OCI-LY7 (cell line): ENCODE results near the gene CEP126. TPM values are rescaled to one million over a fixed set of nuclear protein-coding genes. Genes with fewer than 3 reads are reported as not detected.

ENCODE experiments used
- BruUV-seq: library from RNA; stranded (reverse); fragments of 400-500 nt; replicated peaks from 2 replicates; lab custom pipeline; 2021; lab: Mats Ljungman, UMichigan
- CTCF ChIA-PET: fragments of 300-600 bp; sonication (Branson Sonifier 250); formaldehyde crosslinking; loops from one replicate; lab custom pipeline; 2022; ENCODE audit warnings: antibody characterized with exemption; ENCODE audit not compliant: unreplicated experiment; lab: Charles Lee
- POLR2A ChIA-PET: fragments of 300-600 bp; sonication (Branson Sonifier 250); formaldehyde crosslinking; loops from one replicate; lab custom pipeline; 2022; ENCODE audit warnings: antibody characterized with exemption; lab: Charles Lee
- DNase-seq: peaks from one replicate; pipeline ENCODE4 v3.0.0-alpha.2; 2015; ENCODE audit warnings: low spot score
- H2AFZ ChIP-seq: fragments of 200-600 bp; sonication (generic), shearing (Covaris generic); 2 replicates; pipeline ENCODE4 v1.6.1; 2014; ENCODE audit warnings: mild to moderate bottlenecking, antibody characterized with exemption, low read length, moderate library complexity
- H3K27ac ChIP-seq: fragments of 200-600 bp; sonication (generic); 2 replicates; pipeline ENCODE4 v1.5.1; 2014; ENCODE audit warnings: mixed run types, low read depth, mild to moderate bottlenecking, moderate library complexity, low read length, inconsistent platforms; ENCODE audit not compliant: poor library complexity, severe bottlenecking
- H3K36me3 ChIP-seq: fragments of 200-600 bp; sonication (generic); 2 replicates; pipeline ENCODE4 v1.6.1; 2014; ENCODE audit warnings: mild to moderate bottlenecking, antibody characterized with exemption, low read length, moderate library complexity, mixed read lengths; ENCODE audit not compliant: insufficient read depth
- H3K4me1 ChIP-seq: fragments of 200-600 bp; sonication (generic); 2 replicates; pipeline ENCODE4 v1.5.1; 2014; ENCODE audit warnings: mild to moderate bottlenecking, low read length; ENCODE audit not compliant: insufficient read depth, poor library complexity, severe bottlenecking
- H3K4me2 ChIP-seq: fragments of 200-600 bp; sonication (generic); 2 replicates; pipeline ENCODE4 v1.6.1; 2014; ENCODE audit warnings: mild to moderate bottlenecking, low read length
- H3K4me3 ChIP-seq: fragments of 200-600 bp; sonication (generic); 2 replicates; pipeline ENCODE4 v1.5.1; 2014; ENCODE audit warnings: mild to moderate bottlenecking, low read depth, low read length; ENCODE audit not compliant: poor library complexity, severe bottlenecking
- H3K79me2 ChIP-seq: fragments of 200-600 bp; sonication (generic); 2 replicates; pipeline ENCODE4 v1.6.1; 2016; ENCODE audit warnings: low read depth, mild to moderate bottlenecking, low read length, moderate library complexity, mixed read lengths; ENCODE audit not compliant: insufficient read depth
- H3K9me2 ChIP-seq: fragments of 200-600 bp; sonication (generic); 2 replicates; pipeline ENCODE4 v1.6.1; 2016; ENCODE audit warnings: mild to moderate bottlenecking, low read length, mixed read lengths; ENCODE audit not compliant: insufficient read depth
- H3K9me3 ChIP-seq: fragments of 200-600 bp; sonication (generic); 2 replicates; pipeline ENCODE4 v1.6.1; 2014; ENCODE audit warnings: mild to moderate bottlenecking, mixed run types, low read length, mixed read lengths
- H4K20me1 ChIP-seq: fragments of 200-600 bp; sonication (generic); 2 replicates; pipeline ENCODE4 v1.6.1; 2014; ENCODE audit warnings: mild to moderate bottlenecking, antibody characterized with exemption, low read length, moderate library complexity, mixed read lengths; ENCODE audit not compliant: insufficient read depth
- EZH2phosphoT487 ChIP-seq: fragments of 200-600 bp; sonication (generic); IDR thresholded peaks from 2 replicates; pipeline ENCODE4 v1.6.1; 2018; ENCODE audit warnings: low read depth, borderline replicate concordance, mild to moderate bottlenecking, mixed run types, antibody characterized with exemption, low read length, moderate library complexity, mixed read lengths
- intact Hi-C: fragments of 100-400 bp; cut with micrococcal nuclease; formaldehyde crosslinking; loops from one replicate; pipeline ENCODE4 v1.10.0; 2022; ENCODE audit not compliant: unreplicated experiment
- total RNA-seq, 2 experiments: library from RNA; depleted of rRNA in 1 of 2; stranded (reverse); fragments of >200 nt in 1 of 2; shearing (Covaris generic) in 1 of 2; gene quantifications; 2 replicates each; pipeline ENCODE4 v1.2.3, GENCODE V29; 2014 to 2022
- TF ChIP-seq, protein P1 (sequence below): fragments of 200-600 bp; sonication (generic); conservative IDR thresholded peaks from 2 replicates; pipeline ENCODE4 v1.5.1; 2014; ENCODE audit warnings: mild to moderate bottlenecking, antibody characterized with exemption, low read length, moderate library complexity, mixed read lengths

CEP126 gene
- total RNA-seq, 2 experiments from 2014 or later: 1.5 to 5.9 TPM

DNA sequence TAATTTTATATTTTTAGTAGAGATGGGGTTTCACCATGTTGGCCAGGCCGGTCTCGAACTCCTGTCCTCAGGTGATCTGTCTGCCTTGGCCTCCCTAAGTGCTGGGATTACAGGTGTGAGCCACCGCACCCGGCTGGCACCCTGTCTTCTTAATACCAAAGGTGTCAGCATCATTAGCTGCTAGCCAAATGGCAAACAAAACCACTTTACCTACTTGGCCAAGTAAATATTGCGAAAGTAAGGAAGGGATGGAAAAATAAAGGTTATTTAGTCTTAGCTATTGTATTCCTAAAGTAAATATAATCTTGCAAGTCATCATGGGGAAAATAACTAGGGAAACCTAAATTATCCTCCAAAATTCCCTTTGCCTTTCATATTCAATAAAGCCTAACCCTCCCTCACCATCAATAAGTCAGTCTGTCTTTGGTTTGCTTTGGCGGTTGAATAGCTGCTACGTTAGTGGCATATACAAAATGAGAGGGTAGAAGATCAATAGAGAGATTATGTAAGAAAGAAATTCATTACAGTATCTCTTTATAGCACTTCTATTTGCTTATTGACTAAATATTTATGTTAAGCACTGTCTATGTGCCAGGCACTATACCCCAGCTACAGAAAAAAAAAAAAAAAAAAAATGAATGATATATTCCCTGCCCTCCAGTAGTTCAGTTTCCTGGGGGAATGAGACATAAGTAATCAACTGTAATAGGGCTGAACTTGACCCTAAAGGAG lies 92.2 kb downstream of the CEP126 start:
- Histone ChIP-seq H3K27ac (no peak overlapping the region), H3K4me3 (no peak overlapping the region), H3K36me3 (no peaks in the 10 kb centered on the region), H3K4me1 (no peaks in the 10 kb centered on the region), H3K9me3 (no peaks in the 10 kb centered on the region), H2AFZ (no peak overlapping the region), H3K4me2 (no peak overlapping the region), H4K20me1 (no peaks in the 10 kb centered on the region), H3K79me2 (no peaks in the 10 kb centered on the region), H3K9me2 (no peaks in the 10 kb centered on the region)
- BruUV-seq: no TSS peak
- intact Hi-C loops: loop anchor here (1.0 to 10.0 kb wide), 2 partner anchors 147 to 552 kb away; no protein-coding TSS in a partner anchor
- no peak for TF ChIP-seq EZH2phosphoT487
- TF ChIP-seq, protein P1, sequence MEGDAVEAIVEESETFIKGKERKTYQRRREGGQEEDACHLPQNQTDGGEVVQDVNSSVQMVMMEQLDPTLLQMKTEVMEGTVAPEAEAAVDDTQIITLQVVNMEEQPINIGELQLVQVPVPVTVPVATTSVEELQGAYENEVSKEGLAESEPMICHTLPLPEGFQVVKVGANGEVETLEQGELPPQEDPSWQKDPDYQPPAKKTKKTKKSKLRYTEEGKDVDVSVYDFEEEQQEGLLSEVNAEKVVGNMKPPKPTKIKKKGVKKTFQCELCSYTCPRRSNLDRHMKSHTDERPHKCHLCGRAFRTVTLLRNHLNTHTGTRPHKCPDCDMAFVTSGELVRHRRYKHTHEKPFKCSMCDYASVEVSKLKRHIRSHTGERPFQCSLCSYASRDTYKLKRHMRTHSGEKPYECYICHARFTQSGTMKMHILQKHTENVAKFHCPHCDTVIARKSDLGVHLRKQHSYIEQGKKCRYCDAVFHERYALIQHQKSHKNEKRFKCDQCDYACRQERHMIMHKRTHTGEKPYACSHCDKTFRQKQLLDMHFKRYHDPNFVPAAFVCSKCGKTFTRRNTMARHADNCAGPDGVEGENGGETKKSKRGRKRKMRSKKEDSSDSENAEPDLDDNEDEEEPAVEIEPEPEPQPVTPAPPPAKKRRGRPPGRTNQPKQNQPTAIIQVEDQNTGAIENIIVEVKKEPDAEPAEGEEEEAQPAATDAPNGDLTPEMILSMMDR: no peak
- ChIA-PET CTCF (interaction anchor here (0.6 to 2.9 kb wide), 2 partner anchors 146 to 239 kb away, joined by 3 to 25 read pairs; no protein-coding TSS in a partner anchor), POLR2A (interaction anchor here (0.5 to 5.3 kb wide), 8 partner anchors 28 to 667 kb away, joined by 3 to 30 read pairs (median 3); no protein-coding TSS in a partner anchor)
- no peak for DNase-seq

DNA sequence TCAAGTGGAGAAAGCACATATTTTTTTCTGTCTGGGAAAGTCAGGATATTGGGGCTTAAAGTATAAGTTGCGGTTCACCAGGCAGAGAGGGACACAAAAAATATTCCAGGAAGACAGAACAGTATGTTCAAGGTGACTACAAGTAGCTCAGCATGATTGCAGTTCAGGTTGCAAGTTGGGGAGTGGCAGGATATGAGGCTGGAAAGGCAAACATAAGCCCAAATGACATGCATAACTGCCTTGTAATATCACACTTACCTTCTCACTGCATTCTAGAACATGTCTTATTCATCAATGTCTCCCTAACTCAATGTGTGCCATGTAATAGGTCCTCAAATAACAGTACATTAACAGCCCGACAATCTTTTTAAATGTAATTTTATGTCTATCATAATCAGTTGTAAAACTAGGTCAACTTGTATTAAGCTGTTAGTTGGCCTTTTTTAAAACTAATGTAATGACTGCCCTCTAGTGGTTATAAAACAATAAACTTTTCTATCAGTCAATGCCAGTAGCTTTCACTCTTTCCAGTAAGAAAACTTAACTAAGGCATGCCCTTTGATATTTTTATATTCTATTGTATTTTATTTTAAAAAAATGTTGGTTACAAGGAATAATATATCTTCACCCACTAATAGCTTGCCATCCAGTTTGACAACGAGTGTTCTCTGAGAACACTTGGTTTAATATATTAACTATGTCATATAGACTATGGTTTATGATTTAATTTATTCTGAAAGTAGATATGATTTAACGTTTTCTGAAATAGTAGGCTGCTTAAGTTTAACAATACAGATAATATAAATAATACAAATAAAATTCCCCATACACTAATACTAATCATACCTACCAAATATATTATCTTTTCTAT lies 93.0 kb downstream of the CEP126 start:
- Histone ChIP-seq H3K4me3 (no peak overlapping the region), H3K9me2 (no peaks in the 10 kb centered on the region), H3K36me3 (no peaks in the 10 kb centered on the region), H3K4me2 (no peak overlapping the region), H3K9me3 (no peaks in the 10 kb centered on the region), H3K27ac (no peak overlapping the region), H2AFZ (no peak overlapping the region), H3K4me1 (no peaks in the 10 kb centered on the region), H4K20me1 (no peaks in the 10 kb centered on the region), H3K79me2 (no peaks in the 10 kb centered on the region)
- peak; percentile 64 for DNase-seq
- intact Hi-C loops: loop anchor here (1.0 to 10.0 kb wide), 3 partner anchors 93 to 553 kb away; partner anchors contain the start of gene CEP126
- BruUV-seq: no TSS peak
- CTCF ChIA-PET: interaction anchor here (0.6 to 2.9 kb wide), 3 partner anchors 144 to 238 kb away, joined by 3 to 25 read pairs (median 4); no protein-coding TSS in a partner anchor
- POLR2A ChIA-PET: interaction anchor here (0.7 to 5.3 kb wide), 9 partner anchors 10 to 278 kb away, joined by 3 to 30 read pairs (median 3); no protein-coding TSS in a partner anchor
- TF ChIP-seq, protein P1: peak; percentile 85
- no peak for TF ChIP-seq EZH2phosphoT487
